ENCODE measurements around the gene MISP. TPM values are rescaled to one million over a fixed set of nuclear protein-coding genes. Genes with fewer than 3 reads are reported as not detected.
"Not testable (repeated sequence)": the region's sequence is repeated elsewhere in the genome, so short reads cannot be mapped to it uniquely, and the experiment has no call there.

MISP gene
- total RNA-seq, 2 experiments from 2014 or later = not detected

DNA sequence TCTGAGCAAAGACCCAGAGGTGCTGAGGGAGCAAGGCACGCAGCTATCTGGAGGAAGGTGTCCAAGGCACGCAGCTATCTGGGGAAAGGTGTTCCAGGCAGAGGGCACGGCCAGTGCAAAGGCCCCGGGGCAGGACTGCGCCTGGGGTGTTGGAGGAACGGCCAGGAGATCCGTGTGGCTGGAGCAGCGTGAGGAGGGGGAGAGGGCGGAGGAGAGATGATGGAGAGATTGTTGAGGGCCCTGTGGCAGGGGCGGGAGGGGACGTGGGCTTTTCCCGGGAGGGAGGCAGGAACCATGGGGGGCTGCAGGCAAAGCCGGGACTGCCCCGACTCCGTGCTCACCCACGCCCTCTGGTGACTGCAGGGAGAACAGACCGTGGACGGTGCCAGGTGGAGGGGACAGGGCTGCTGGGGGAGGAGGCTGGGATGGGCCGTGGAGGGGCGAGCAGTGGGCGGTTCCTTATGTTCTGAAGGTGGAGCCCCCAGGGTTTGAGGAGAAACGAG lies 13.3 kb upstream of the MISP start:
- Histone ChIP-seq H3K4me1 (ENCODE audit: insufficient read depth, low read length) (peaks cover 24% of the 10 kb centered on the region), H3K9me3 (ENCODE audit: control insufficient read depth in 1 of 2, insufficient read depth in 1 of 2, low read length in 2 of 2) (peaks cover 0 to under 1% of the 10 kb centered on the region in 2 experiments), H3K36me3 (ENCODE audit: insufficient read depth, low read length) (no peaks in the 10 kb centered on the region), H3K27ac (ENCODE audit: low read depth in 1 of 2, low read length in 2 of 2) (no peak overlapping the region), H3K27me3 (ENCODE audit: control insufficient read depth in 1 of 2, insufficient read depth in 2 of 2, low read length in 2 of 2) (no peaks in the 10 kb centered on the region), H3K4me3 (ENCODE audit: low read length) (no peak overlapping the region)
- POLR2A ChIA-PET = no interaction called here
- no peak overlapping the region for H3K4me3 Mint-ChIP-seq
- CTCF ChIA-PET = no interaction called here
- H3K27ac Mint-ChIP-seq = no peak overlapping the region
- H3K27me3 Mint-ChIP-seq = no peaks in the 10 kb centered on the region
- TF ChIP-seq, protein P1, sequence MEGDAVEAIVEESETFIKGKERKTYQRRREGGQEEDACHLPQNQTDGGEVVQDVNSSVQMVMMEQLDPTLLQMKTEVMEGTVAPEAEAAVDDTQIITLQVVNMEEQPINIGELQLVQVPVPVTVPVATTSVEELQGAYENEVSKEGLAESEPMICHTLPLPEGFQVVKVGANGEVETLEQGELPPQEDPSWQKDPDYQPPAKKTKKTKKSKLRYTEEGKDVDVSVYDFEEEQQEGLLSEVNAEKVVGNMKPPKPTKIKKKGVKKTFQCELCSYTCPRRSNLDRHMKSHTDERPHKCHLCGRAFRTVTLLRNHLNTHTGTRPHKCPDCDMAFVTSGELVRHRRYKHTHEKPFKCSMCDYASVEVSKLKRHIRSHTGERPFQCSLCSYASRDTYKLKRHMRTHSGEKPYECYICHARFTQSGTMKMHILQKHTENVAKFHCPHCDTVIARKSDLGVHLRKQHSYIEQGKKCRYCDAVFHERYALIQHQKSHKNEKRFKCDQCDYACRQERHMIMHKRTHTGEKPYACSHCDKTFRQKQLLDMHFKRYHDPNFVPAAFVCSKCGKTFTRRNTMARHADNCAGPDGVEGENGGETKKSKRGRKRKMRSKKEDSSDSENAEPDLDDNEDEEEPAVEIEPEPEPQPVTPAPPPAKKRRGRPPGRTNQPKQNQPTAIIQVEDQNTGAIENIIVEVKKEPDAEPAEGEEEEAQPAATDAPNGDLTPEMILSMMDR (IDR thresholded peaks at IDR 0.05) = peak; percentile 44
- intact Hi-C loops (cut with DNase I, micrococcal nuclease) = no loop called here
- H3K9me3 Mint-ChIP-seq = no peaks in the 10 kb centered on the region
- peaks cover 6% of the 10 kb centered on the region for H3K4me1 Mint-ChIP-seq (ENCODE audit: low read depth)
- ATAC-seq (ENCODE audit: poor library complexity) = peak; percentile 71
- peak; percentile 36 to 77 (median 52) for DNase-seq
- no peaks in the 10 kb centered on the region for H3K36me3 Mint-ChIP-seq (ENCODE audit: low read depth)

DNA sequence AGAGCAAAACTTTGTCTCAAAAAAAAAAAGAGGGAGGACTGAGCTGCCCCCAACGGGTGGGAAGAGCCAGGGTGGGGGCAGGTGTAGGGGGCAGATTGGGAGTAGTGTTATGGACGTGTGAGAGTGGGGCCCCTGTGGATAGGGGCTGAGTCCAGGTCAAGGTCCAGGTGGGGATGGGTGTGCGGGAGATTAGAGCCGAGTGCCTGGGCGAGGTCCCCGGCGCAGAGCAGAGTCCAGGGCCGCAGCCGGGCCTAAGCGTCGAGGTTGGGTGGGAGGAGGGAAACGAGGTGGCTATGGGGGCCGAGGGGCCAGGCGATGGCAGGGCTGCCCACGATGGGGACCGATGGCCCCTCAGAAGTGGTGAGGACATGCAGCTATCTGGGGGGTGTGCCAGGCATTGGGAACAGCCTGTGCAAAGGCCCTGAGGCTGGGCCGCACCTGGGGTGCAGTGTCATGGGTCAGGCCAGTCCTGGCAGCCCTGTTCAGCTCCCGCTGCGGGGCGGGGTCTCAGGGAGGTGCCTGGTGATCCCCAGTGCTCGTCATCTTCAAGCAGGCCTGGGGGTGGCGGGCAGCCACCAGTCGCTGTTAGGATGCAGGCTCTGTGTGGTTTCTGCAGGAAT lies 12.3 kb upstream of the MISP start:
- no peaks in the 10 kb centered on the region for H3K27me3 ChIP-seq (ENCODE audit: control insufficient read depth in 1 of 2, insufficient read depth in 2 of 2, low read length in 2 of 2)
- ChIA-PET CTCF (no interaction called here), POLR2A (no interaction called here)
- Mint-ChIP-seq H3K27me3 (no peaks in the 10 kb centered on the region), H3K36me3 (ENCODE audit: low read depth) (no peaks in the 10 kb centered on the region), H3K27ac (no peak overlapping the region), H3K4me1 (ENCODE audit: low read depth) (peaks cover 6% of the 10 kb centered on the region), H3K4me3 (no peak overlapping the region), H3K9me3 (no peaks in the 10 kb centered on the region)
- TF ChIP-seq, protein P1 (IDR thresholded peaks at IDR 0.05) = no peak
- intact Hi-C loops (cut with DNase I, micrococcal nuclease) = no loop called here
- no peaks in the 10 kb centered on the region for H3K36me3 ChIP-seq (ENCODE audit: insufficient read depth, low read length)
- H3K4me3 ChIP-seq (ENCODE audit: low read length) = no peak overlapping the region
- peaks cover 15% of the 10 kb centered on the region for H3K4me1 ChIP-seq (ENCODE audit: insufficient read depth, low read length)
- H3K9me3 ChIP-seq (ENCODE audit: control insufficient read depth in 1 of 2, insufficient read depth in 1 of 2, low read length in 2 of 2) = peaks cover 0 to 10% of the 10 kb centered on the region in 2 experiments
- DNase-seq (no peak), ATAC-seq (ENCODE audit: poor library complexity) (no peak)
- no peak overlapping the region for H3K27ac ChIP-seq (ENCODE audit: low read depth in 1 of 2, low read length in 2 of 2)

DNA sequence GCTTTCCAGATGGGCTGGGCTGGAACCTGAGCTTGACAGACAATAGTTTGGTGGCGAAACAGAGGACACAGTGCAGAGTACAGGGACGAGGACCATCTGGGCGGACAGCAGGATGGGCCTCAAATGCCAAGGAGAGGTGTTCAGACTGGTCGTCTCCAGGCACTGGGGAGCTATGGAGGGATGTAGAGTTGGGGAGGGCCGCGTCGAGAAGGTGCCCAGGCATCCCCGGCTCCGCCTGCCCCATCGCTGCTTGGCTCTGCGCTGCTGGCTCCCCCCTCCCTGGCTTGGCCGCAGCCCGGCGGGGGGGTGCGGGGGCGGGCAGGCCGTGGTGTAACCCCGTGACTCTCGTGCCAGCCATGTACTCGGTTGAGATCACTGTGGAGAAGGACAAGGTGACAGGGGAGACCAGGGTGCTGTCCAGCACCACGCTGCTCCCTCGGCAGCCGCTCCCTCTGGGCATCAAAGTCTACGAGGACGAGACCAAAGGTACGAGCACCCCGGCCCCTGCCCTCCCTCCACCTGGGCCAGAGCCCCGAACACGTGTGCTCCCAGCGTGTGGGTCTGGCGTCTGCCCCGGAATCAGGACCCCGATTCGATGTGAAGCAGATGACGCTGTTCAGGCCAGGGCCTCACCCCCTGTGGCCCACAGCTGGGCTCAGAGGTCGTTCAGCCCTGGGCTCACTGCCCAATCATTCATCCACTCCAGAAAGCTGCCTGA lies 10.8 kb upstream of the MISP start:
- H3K27ac Mint-ChIP-seq = no peak overlapping the region
- POLR2A ChIA-PET = interaction anchor here (0.6 kb wide), 1 partner anchor 464 kb away, joined by 3 read pairs; no protein-coding TSS in a partner anchor
- peak in 1 of 14 experiments; percentile 34 for DNase-seq
- no peaks in the 10 kb centered on the region for H3K36me3 ChIP-seq (ENCODE audit: insufficient read depth, low read length)
- intact Hi-C loops (cut with DNase I, micrococcal nuclease) = no loop called here
- H3K9me3 ChIP-seq (ENCODE audit: control insufficient read depth in 1 of 2, insufficient read depth in 1 of 2, low read length in 2 of 2) = peaks cover 0 to 23% of the 10 kb centered on the region in 2 experiments
- H3K36me3 Mint-ChIP-seq (ENCODE audit: low read depth) = no peaks in the 10 kb centered on the region
- no peaks in the 10 kb centered on the region for H3K9me3 Mint-ChIP-seq
- CTCF ChIA-PET = interaction anchor here (0.6 kb wide), 1 partner anchor 102 kb away, joined by 3 read pairs; no protein-coding TSS in a partner anchor
- no peak for ATAC-seq (ENCODE audit: poor library complexity)
- H3K27me3 ChIP-seq (ENCODE audit: control insufficient read depth in 1 of 2, insufficient read depth in 2 of 2, low read length in 2 of 2) = no peaks in the 10 kb centered on the region
- H3K27me3 Mint-ChIP-seq = no peaks in the 10 kb centered on the region
- no peaks in the 10 kb centered on the region for H3K4me1 Mint-ChIP-seq (ENCODE audit: low read depth)
- H3K4me3 Mint-ChIP-seq = no peak overlapping the region
- TF ChIP-seq, protein P1 (IDR thresholded peaks at IDR 0.05) = no peak
- no peak overlapping the region for H3K27ac ChIP-seq (ENCODE audit: low read depth in 1 of 2, low read length in 2 of 2)
- H3K4me1 ChIP-seq (ENCODE audit: insufficient read depth, low read length) = peaks cover 6% of the 10 kb centered on the region
- no peak overlapping the region for H3K4me3 ChIP-seq (ENCODE audit: low read length)

DNA sequence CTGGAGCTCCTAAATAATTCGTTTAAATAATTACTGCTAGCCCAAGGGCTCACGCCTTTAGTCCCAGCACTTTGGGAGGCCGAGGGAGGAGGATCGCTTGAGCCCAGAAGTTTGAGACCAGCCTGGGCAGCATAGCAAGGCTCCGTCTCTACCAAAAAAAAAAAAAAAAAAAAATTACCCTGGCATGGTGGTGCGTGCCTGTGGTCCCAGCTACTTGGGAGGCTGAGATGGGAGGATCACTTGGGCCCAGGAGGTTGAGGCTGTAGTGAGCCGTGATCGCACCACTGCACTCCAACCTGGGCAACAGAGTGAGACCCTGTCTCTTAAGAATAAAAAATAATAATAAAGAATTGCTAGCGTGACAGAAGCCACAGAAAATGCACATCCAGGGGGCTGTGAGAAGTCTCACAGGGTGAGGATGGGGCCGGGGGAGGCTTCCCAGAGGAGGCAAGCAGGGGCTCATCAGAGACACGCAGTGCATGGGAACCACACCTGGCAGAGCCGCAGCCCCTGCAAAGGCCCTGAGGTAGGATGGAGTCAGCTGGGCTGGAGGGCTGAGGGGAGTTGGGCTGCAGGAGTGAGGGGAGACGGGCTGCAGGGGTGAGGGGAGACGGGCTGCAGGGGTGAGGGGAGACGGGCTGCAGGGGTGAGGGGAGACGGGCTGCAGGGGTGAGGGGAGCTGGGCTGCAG lies 10.0 kb upstream of the MISP start:
- H3K27me3 Mint-ChIP-seq; H3K27ac ChIP-seq (ENCODE audit: low read depth in 1 of 2, low read length in 2 of 2); ATAC-seq (ENCODE audit: poor library complexity); CTCF ChIA-PET; H3K4me3 ChIP-seq (ENCODE audit: low read length); DNase-seq; H3K4me1 Mint-ChIP-seq (ENCODE audit: low read depth); H3K9me3 Mint-ChIP-seq; H3K36me3 Mint-ChIP-seq (ENCODE audit: low read depth); POLR2A ChIA-PET; intact Hi-C loops (cut with DNase I, micrococcal nuclease); H3K27me3 ChIP-seq (ENCODE audit: control insufficient read depth in 1 of 2, insufficient read depth in 2 of 2, low read length in 2 of 2); H3K4me3 Mint-ChIP-seq; H3K36me3 ChIP-seq (ENCODE audit: insufficient read depth, low read length); H3K4me1 ChIP-seq (ENCODE audit: insufficient read depth, low read length); H3K27ac Mint-ChIP-seq: not testable (repeated sequence)
- H3K9me3 ChIP-seq (ENCODE audit: control insufficient read depth in 1 of 2, insufficient read depth in 1 of 2, low read length in 2 of 2) = peaks cover 0 to 28% of the 10 kb centered on the region in 2 experiments

Measured in CD4-positive, alpha-beta T cell (primary cell).